K562 (cell line): ENCODE data around the gene MAST4.

ENCODE experiments used
- BRCA1 ChIP-seq, 2 experiments: fragments of 450-650 bp in 1 of 2; sonication (generic) in 1 of 2; formaldehyde crosslinking in 1 of 2; IDR thresholded peaks; 2 replicates each; pipeline versions ENCODE4 v1.5.0 to v1.6.1; 2017 to 2020; ENCODE audit warnings: mild to moderate bottlenecking in 1 of 2, missing genetic modification reagents in 1 of 2
- CTCF ChIP-seq, 3 experiments: IDR thresholded peaks in 2 of 3; conservative IDR thresholded peaks in 1 of 3; 2 replicates each; pipeline ENCODE4 v1.5.1; 2011 to 2012; ENCODE audit warnings: low read length in 3 of 3, mild to moderate bottlenecking in 3 of 3, control low read depth in 2 of 3, improper control_type of control experiment in 1 of 3, inconsistent platforms in 1 of 3, low read depth in 1 of 3, mixed read lengths in 1 of 3, moderate library complexity in 1 of 3; ENCODE audit not compliant: insufficient read depth in 2 of 3
- NFIC ChIP-seq: fragments of 450-650 bp; IDR thresholded peaks from 2 replicates; pipeline ENCODE4 v1.6.1; 2017; ENCODE audit warnings: mild to moderate bottlenecking, inconsistent platforms
- PATZ1 ChIP-seq: fragments of 250-450 bp; sonication (Bioruptor Pico); IDR thresholded peaks from 2 replicates; pipeline ENCODE4 v1.5.0; 2020; ENCODE audit warnings: mild to moderate bottlenecking, borderline replicate concordance
- POLR2AphosphoS5 ChIP-seq: IDR thresholded peaks from 2 replicates; pipeline ENCODE4 v1.6.1; 2011; ENCODE audit warnings: mild to moderate bottlenecking, low read depth, low read length, moderate library complexity; ENCODE audit not compliant: control insufficient read depth, insufficient read depth
- SOX6 ChIP-seq: fragments of 450-650 bp; IDR thresholded peaks from 2 replicates; pipeline ENCODE4 v1.6.1; 2014; ENCODE audit warnings: mild to moderate bottlenecking
- TEAD2 ChIP-seq: fragments of 450-650 bp; IDR thresholded peaks from 2 replicates; pipeline ENCODE4 v1.6.1; 2016; ENCODE audit warnings: missing genetic modification characterization, control low read depth, missing compliant biosample characterization

GRCh38 chr5:66891184-66891925, 295.2 kb downstream of the MAST4 start:
- no peak for TF ChIP-seq PATZ1 (CRISPR knock-in tag)
- no peak for TF ChIP-seq SOX6
- TF ChIP-seq CTCF (IDR thresholded peaks at IDR 0.05 in 2 of 3, conservative IDR thresholded peaks at IDR 0.05 in 1 of 3; ENCODE audit: insufficient read depth in 2 of 3, low read depth in 1 of 3, low read length in 3 of 3): no peak
- TF ChIP-seq TEAD2 (tag): no peak
- TF ChIP-seq BRCA1 (IDR thresholded peaks at IDR 0.05): no peak
- no peak for TF ChIP-seq BRCA1 (CRISPR knock-in tag; IDR thresholded peaks at IDR 0.05)
- TF ChIP-seq NFIC: no peak
- TF ChIP-seq POLR2AphosphoS5: no peak
